Heart left ventricle (tissue), 13 donors: Measurements from ENCODE around the gene WRAP73.

ENCODE experiments used
- CTCF ChIP-seq, 12 donors: fragments of 200-600 bp; sonication (generic) in 4 of 12; IDR thresholded peaks; one replicate each; pipeline versions ENCODE4 v1.5.0 to v1.8.0; 2018 to 2022; ENCODE audit warnings: antibody characterized with exemption in 12 of 12, mild to moderate bottlenecking in 5 of 12
- POLR2A ChIP-seq, 2 donors: fragments of 450-650 bp; IDR thresholded peaks; one replicate each; pipeline ENCODE4 v1.6.1; 2017; ENCODE audit warnings: antibody characterized with exemption in 2 of 2, mild to moderate bottlenecking in 2 of 2, moderate library complexity in 2 of 2
- donor health status: ischemic (EF 13 %, LVEDD 7.1; RV severe dilation, severe dysfunction).
- donor health status: DM: no; HTN: yes; CAD: no.
- donor health status: DM: no; HTN: no; CAD: no.
- donor health status: ischemic (EF 25% LVEDD 6.9; RV normal size, moderate dysfunction).
- donor health status: ischemic (EF 25% LVEDD 5.7; RV mildly dilated, moderate dysfunction).
- donor health status: ischemic (EF 35%, LVEDD 5.7; RV mildly dilated, moderate dysfunction).
- donor health status: nonischemic (EF 11% LVEDD 7.7; RV severe dilation, severe dysfunction).
- donor health status: DM: yes; HTN: yes; CAD: no.
- donor health status: PGD.
- donor health status: ischemic (EF 29% LVEDD 5.4; RV normal size, mild dysfunction).
- donor health status: nonischemic (EF 23%, LVEDD 6.1; RV moderate dilation, normal function).

- no peak for TF ChIP-seq POLR2A (IDR thresholded peaks at IDR 0.05)
- TF ChIP-seq CTCF (IDR thresholded peaks at IDR 0.05): no peak
Observed at GRCh38 chr1:3657096-3657475, 7.2 kb upstream of the WRAP73 start.
